ENCODE results near the gene PRRC2B.

Gene PRRC2B

GRCh38 chr9:131516100-131516499, 122.2 kb downstream of the PRRC2B start:
- TF ChIP-seq CTCF (conservative IDR thresholded peaks at IDR 0.05; ENCODE audit: low read depth, low read length) = no peak
- H3K4me3 ChIP-seq (ENCODE audit: low read length) = no peak overlapping the region
- DNase-seq (ENCODE audit: low read depth) = no peak

GRCh38 chr9:131516930-131517329, 123.0 kb downstream of the PRRC2B start:
- no peak for DNase-seq (ENCODE audit: low read depth)
- H3K4me3 ChIP-seq (ENCODE audit: low read length) = no peak overlapping the region
- no peak for TF ChIP-seq CTCF (conservative IDR thresholded peaks at IDR 0.05; ENCODE audit: low read depth, low read length)

- no peak for DNase-seq (ENCODE audit: low read depth)
- no peak overlapping the region for H3K4me3 ChIP-seq (ENCODE audit: low read length)
- no peak for TF ChIP-seq CTCF (conservative IDR thresholded peaks at IDR 0.05; ENCODE audit: low read depth, low read length)
Observed at GRCh38 chr9:131517761-131518190, 123.9 kb downstream of the PRRC2B start.

- DNase-seq (ENCODE audit: low read depth) = no peak
- TF ChIP-seq CTCF (conservative IDR thresholded peaks at IDR 0.05; ENCODE audit: low read depth, low read length) = no peak
- no peak overlapping the region for H3K4me3 ChIP-seq (ENCODE audit: low read length)
Observed at GRCh38 chr9:131518553-131518952, 124.7 kb downstream of the PRRC2B start.

GRCh38 chr9:131520503-131520902, 126.6 kb downstream of the PRRC2B start:
- DNase-seq (ENCODE audit: low read depth) = no peak
- no peak for TF ChIP-seq CTCF (conservative IDR thresholded peaks at IDR 0.05; ENCODE audit: low read depth, low read length)
- H3K4me3 ChIP-seq (ENCODE audit: low read length) = no peak overlapping the region

- H3K4me3 ChIP-seq (ENCODE audit: low read length) = no peak overlapping the region
- no peak for DNase-seq (ENCODE audit: low read depth)
- no peak for TF ChIP-seq CTCF (conservative IDR thresholded peaks at IDR 0.05; ENCODE audit: low read depth, low read length)
Observed at GRCh38 chr9:131521203-131521602, 127.3 kb downstream of the PRRC2B start.

- no peak overlapping the region for H3K4me3 ChIP-seq (ENCODE audit: low read length)
- no peak for TF ChIP-seq CTCF (conservative IDR thresholded peaks at IDR 0.05; ENCODE audit: low read depth, low read length)
- DNase-seq (ENCODE audit: low read depth) = no peak
Observed at GRCh38 chr9:131521822-131522221, 127.9 kb downstream of the PRRC2B start.
